Measurements from ENCODE around the gene ADD3.

ADD3 gene

GRCh38 chr10:110156046-110156445 is 148.3 kb downstream of the ADD3 start:
- H3K4me3 ChIP-seq (ENCODE audit: low read depth in 1 of 2, low read length in 2 of 2) = no peak overlapping the region
- H3K27ac ChIP-seq (ENCODE audit: low read length) = no peak overlapping the region
- peaks cover 8% of the 10 kb centered on the region for H4K20me1 ChIP-seq (ENCODE audit: insufficient read depth, low read length)
- H3K36me3 ChIP-seq (ENCODE audit: insufficient read depth, low read length) = no peaks in the 10 kb centered on the region
- H3K9me3 ChIP-seq (ENCODE audit: insufficient read depth, low read length, severe bottlenecking) = no peaks in the 10 kb centered on the region
- TF ChIP-seq CTCF (IDR thresholded peaks at IDR 0.05; ENCODE audit: borderline replicate concordance, extremely low read depth, low read length, poor library complexity, severe bottlenecking) = no peak
- TF ChIP-seq EZH2 (IDR thresholded peaks at IDR 0.05; ENCODE audit: borderline replicate concordance, low read depth, low read length, severe bottlenecking) = no peak
- H3K27me3 ChIP-seq (ENCODE audit: insufficient read depth, low read length, poor library complexity) = peaks cover 31% of the 10 kb centered on the region
- H3K4me2 ChIP-seq (ENCODE audit: insufficient read depth, low read length) = no peak overlapping the region
- H3K79me2 ChIP-seq (ENCODE audit: insufficient read depth, low read length) = no peaks in the 10 kb centered on the region
- no peak for ATAC-seq (ENCODE audit: insufficient read depth, low read depth)
- no peak overlapping the region for H2AFZ ChIP-seq (ENCODE audit: low read depth, low read length)
- no peak overlapping the region for H3K9ac ChIP-seq (ENCODE audit: low read depth, low read length)
- DNase-seq = no peak
- H3K4me1 ChIP-seq (ENCODE audit: insufficient read depth, low read length) = peaks cover 13% of the 10 kb centered on the region

- H3K4me1 ChIP-seq (ENCODE audit: insufficient read depth, low read length) = peaks cover 13% of the 10 kb centered on the region
- no peaks in the 10 kb centered on the region for H3K36me3 ChIP-seq (ENCODE audit: insufficient read depth, low read length)
- H3K9ac ChIP-seq (ENCODE audit: low read depth, low read length) = no peak overlapping the region
- H3K27me3 ChIP-seq (ENCODE audit: insufficient read depth, low read length, poor library complexity) = peaks cover 40% of the 10 kb centered on the region
- peaks cover 4% of the 10 kb centered on the region for H4K20me1 ChIP-seq (ENCODE audit: insufficient read depth, low read length)
- H3K4me2 ChIP-seq (ENCODE audit: insufficient read depth, low read length) = no peak overlapping the region
- no peak overlapping the region for H3K4me3 ChIP-seq (ENCODE audit: low read depth in 1 of 2, low read length in 2 of 2)
- TF ChIP-seq CTCF (IDR thresholded peaks at IDR 0.05; ENCODE audit: borderline replicate concordance, extremely low read depth, low read length, poor library complexity, severe bottlenecking) (no peak), EZH2 (IDR thresholded peaks at IDR 0.05; ENCODE audit: borderline replicate concordance, low read depth, low read length, severe bottlenecking) (no peak)
- DNase-seq (no peak), ATAC-seq (ENCODE audit: insufficient read depth, low read depth) (no peak)
- no peak overlapping the region for H3K27ac ChIP-seq (ENCODE audit: low read length)
- no peaks in the 10 kb centered on the region for H3K79me2 ChIP-seq (ENCODE audit: insufficient read depth, low read length)
- H2AFZ ChIP-seq (ENCODE audit: low read depth, low read length) = no peak overlapping the region
- no peaks in the 10 kb centered on the region for H3K9me3 ChIP-seq (ENCODE audit: insufficient read depth, low read length, severe bottlenecking)
Observed at GRCh38 chr10:110158051-110159005, 150.5 kb downstream of the ADD3 start.

DNA sequence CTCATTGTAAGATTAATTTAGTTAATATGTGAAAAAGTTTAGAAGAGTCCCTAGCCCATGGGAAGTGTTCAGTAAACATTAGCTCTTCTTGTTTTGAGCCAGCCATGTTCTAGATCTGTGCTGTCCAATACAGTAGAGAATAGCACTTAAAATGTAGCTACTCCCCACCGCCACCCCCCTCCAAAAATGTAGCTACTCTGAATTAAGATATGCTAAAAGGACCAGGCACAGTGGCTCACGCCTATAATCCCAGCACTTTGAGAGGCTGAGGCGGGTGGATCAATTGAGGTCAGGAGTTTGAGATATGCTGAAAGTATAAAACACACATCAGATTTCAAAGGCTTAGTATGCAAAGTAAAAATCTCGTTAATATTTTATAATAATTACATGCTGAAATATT is 152.3 kb downstream of the ADD3 start:
- no peaks in the 10 kb centered on the region for H3K9me3 ChIP-seq (ENCODE audit: insufficient read depth, low read length, severe bottlenecking)

More for the DNA sequence above, 152.3 kb downstream of the ADD3 start:
- Histone ChIP-seq H3K4me2 (ENCODE audit: insufficient read depth, low read length) (no peak overlapping the region), H3K9ac (ENCODE audit: low read depth, low read length) (no peak overlapping the region), H4K20me1 (ENCODE audit: insufficient read depth, low read length) (peaks cover 4% of the 10 kb centered on the region), H3K27ac (ENCODE audit: low read length) (no peak overlapping the region), H3K4me1 (ENCODE audit: insufficient read depth, low read length) (peaks cover 13% of the 10 kb centered on the region), H3K4me3 (ENCODE audit: low read depth in 1 of 2, low read length in 2 of 2) (no peak overlapping the region), H3K36me3 (ENCODE audit: insufficient read depth, low read length) (no peaks in the 10 kb centered on the region), H3K27me3 (ENCODE audit: insufficient read depth, low read length, poor library complexity) (peaks cover 49% of the 10 kb centered on the region), H3K79me2 (ENCODE audit: insufficient read depth, low read length) (no peaks in the 10 kb centered on the region), H2AFZ (ENCODE audit: low read depth, low read length) (no peak overlapping the region)
- no peak for DNase-seq
- no peak for TF ChIP-seq EZH2 (IDR thresholded peaks at IDR 0.05; ENCODE audit: borderline replicate concordance, low read depth, low read length, severe bottlenecking)
- no peak for TF ChIP-seq CTCF (IDR thresholded peaks at IDR 0.05; ENCODE audit: borderline replicate concordance, extremely low read depth, low read length, poor library complexity, severe bottlenecking)
- ATAC-seq (ENCODE audit: insufficient read depth, low read depth) = no peak

Data from DND-41 (cell line).